Adrenal gland (tissue), 5 donors: Measurements from ENCODE around the gene ZNF609.

Source experiments
- POLR2A ChIP-seq, 2 donors: fragments of 450-650 bp; IDR thresholded peaks; one replicate each; pipeline ENCODE4 v1.6.1; 2017; ENCODE audit warnings: antibody characterized with exemption in 2 of 2, mild to moderate bottlenecking in 2 of 2, moderate library complexity in 1 of 2
- TF ChIP-seq, protein P1 (sequence below), 6 experiments: fragments of 450-650 bp in 4 of 6; fragments of 200-600 bp in 2 of 6; sonication (generic) in 1 of 6; IDR thresholded peaks; 1 replicate in 5 of 6; 2 replicates in 1 of 6; pipeline versions ENCODE4 v1.5.1 to v1.8.0; 2016 to 2021; ENCODE audit warnings: antibody characterized with exemption in 6 of 6, mild to moderate bottlenecking in 2 of 6, moderate library complexity in 1 of 6
- donor health status: DM: no; HTN: no; CAD: no.

DNA sequence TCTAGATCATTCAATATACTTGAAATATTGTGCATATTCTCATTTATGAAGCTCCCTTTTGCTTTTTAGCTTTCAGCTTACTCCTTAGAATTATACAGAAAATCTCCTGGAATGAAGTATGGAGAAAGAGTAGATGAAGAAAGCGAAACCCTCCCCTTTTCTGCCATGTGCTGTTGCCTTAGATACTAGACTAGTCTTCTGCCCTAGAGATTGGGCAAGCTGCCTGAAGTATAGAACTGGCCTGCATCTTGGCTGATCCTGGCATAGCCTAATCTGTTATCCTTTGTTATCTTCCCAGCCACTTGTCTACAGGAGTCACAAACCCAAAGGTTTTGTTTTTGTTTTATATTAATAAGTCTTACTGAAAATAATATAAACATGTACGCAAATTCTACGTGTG, 176.2 kb downstream of the ZNF609 start:
- TF ChIP-seq, protein P1, sequence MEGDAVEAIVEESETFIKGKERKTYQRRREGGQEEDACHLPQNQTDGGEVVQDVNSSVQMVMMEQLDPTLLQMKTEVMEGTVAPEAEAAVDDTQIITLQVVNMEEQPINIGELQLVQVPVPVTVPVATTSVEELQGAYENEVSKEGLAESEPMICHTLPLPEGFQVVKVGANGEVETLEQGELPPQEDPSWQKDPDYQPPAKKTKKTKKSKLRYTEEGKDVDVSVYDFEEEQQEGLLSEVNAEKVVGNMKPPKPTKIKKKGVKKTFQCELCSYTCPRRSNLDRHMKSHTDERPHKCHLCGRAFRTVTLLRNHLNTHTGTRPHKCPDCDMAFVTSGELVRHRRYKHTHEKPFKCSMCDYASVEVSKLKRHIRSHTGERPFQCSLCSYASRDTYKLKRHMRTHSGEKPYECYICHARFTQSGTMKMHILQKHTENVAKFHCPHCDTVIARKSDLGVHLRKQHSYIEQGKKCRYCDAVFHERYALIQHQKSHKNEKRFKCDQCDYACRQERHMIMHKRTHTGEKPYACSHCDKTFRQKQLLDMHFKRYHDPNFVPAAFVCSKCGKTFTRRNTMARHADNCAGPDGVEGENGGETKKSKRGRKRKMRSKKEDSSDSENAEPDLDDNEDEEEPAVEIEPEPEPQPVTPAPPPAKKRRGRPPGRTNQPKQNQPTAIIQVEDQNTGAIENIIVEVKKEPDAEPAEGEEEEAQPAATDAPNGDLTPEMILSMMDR (IDR thresholded peaks at IDR 0.05) = no peak
- TF ChIP-seq POLR2A (IDR thresholded peaks at IDR 0.05) = no peak
